OCI-LY7 (cell line): ENCODE measurements around the gene DDX10. TPM values are rescaled to one million over a fixed set of nuclear protein-coding genes. Genes with fewer than 3 reads are reported as not detected.

Source experiments
- BruUV-seq: library from RNA; stranded (reverse); fragments of 400-500 nt; replicated peaks from 2 replicates; lab custom pipeline; 2021; lab: Mats Ljungman, UMichigan
- CTCF ChIA-PET: fragments of 300-600 bp; sonication (Branson Sonifier 250); formaldehyde crosslinking; loops from one replicate; lab custom pipeline; 2022; ENCODE audit warnings: antibody characterized with exemption; ENCODE audit not compliant: unreplicated experiment; lab: Charles Lee
- POLR2A ChIA-PET: fragments of 300-600 bp; sonication (Branson Sonifier 250); formaldehyde crosslinking; loops from one replicate; lab custom pipeline; 2022; ENCODE audit warnings: antibody characterized with exemption; lab: Charles Lee
- DNase-seq: peaks from one replicate; pipeline ENCODE4 v3.0.0-alpha.2; 2015; ENCODE audit warnings: low spot score
- H2AFZ ChIP-seq: fragments of 200-600 bp; sonication (generic), shearing (Covaris generic); 2 replicates; pipeline ENCODE4 v1.6.1; 2014; ENCODE audit warnings: mild to moderate bottlenecking, antibody characterized with exemption, low read length, moderate library complexity
- H3K27ac ChIP-seq: fragments of 200-600 bp; sonication (generic); 2 replicates; pipeline ENCODE4 v1.5.1; 2014; ENCODE audit warnings: mixed run types, low read depth, mild to moderate bottlenecking, moderate library complexity, low read length, inconsistent platforms; ENCODE audit not compliant: poor library complexity, severe bottlenecking
- H3K36me3 ChIP-seq: fragments of 200-600 bp; sonication (generic); 2 replicates; pipeline ENCODE4 v1.6.1; 2014; ENCODE audit warnings: mild to moderate bottlenecking, antibody characterized with exemption, low read length, moderate library complexity, mixed read lengths; ENCODE audit not compliant: insufficient read depth
- H3K4me1 ChIP-seq: fragments of 200-600 bp; sonication (generic); 2 replicates; pipeline ENCODE4 v1.5.1; 2014; ENCODE audit warnings: mild to moderate bottlenecking, low read length; ENCODE audit not compliant: insufficient read depth, poor library complexity, severe bottlenecking
- H3K4me2 ChIP-seq: fragments of 200-600 bp; sonication (generic); 2 replicates; pipeline ENCODE4 v1.6.1; 2014; ENCODE audit warnings: mild to moderate bottlenecking, low read length
- H3K4me3 ChIP-seq: fragments of 200-600 bp; sonication (generic); 2 replicates; pipeline ENCODE4 v1.5.1; 2014; ENCODE audit warnings: mild to moderate bottlenecking, low read depth, low read length; ENCODE audit not compliant: poor library complexity, severe bottlenecking
- H3K79me2 ChIP-seq: fragments of 200-600 bp; sonication (generic); 2 replicates; pipeline ENCODE4 v1.6.1; 2016; ENCODE audit warnings: low read depth, mild to moderate bottlenecking, low read length, moderate library complexity, mixed read lengths; ENCODE audit not compliant: insufficient read depth
- H3K9me2 ChIP-seq: fragments of 200-600 bp; sonication (generic); 2 replicates; pipeline ENCODE4 v1.6.1; 2016; ENCODE audit warnings: mild to moderate bottlenecking, low read length, mixed read lengths; ENCODE audit not compliant: insufficient read depth
- H3K9me3 ChIP-seq: fragments of 200-600 bp; sonication (generic); 2 replicates; pipeline ENCODE4 v1.6.1; 2014; ENCODE audit warnings: mild to moderate bottlenecking, mixed run types, low read length, mixed read lengths
- H4K20me1 ChIP-seq: fragments of 200-600 bp; sonication (generic); 2 replicates; pipeline ENCODE4 v1.6.1; 2014; ENCODE audit warnings: mild to moderate bottlenecking, antibody characterized with exemption, low read length, moderate library complexity, mixed read lengths; ENCODE audit not compliant: insufficient read depth
- EZH2phosphoT487 ChIP-seq: fragments of 200-600 bp; sonication (generic); IDR thresholded peaks from 2 replicates; pipeline ENCODE4 v1.6.1; 2018; ENCODE audit warnings: low read depth, borderline replicate concordance, mild to moderate bottlenecking, mixed run types, antibody characterized with exemption, low read length, moderate library complexity, mixed read lengths
- intact Hi-C: fragments of 100-400 bp; cut with micrococcal nuclease; formaldehyde crosslinking; loops from one replicate; pipeline ENCODE4 v1.10.0; 2022; ENCODE audit not compliant: unreplicated experiment
- total RNA-seq, 2 experiments: library from RNA; depleted of rRNA in 1 of 2; stranded (reverse); fragments of >200 nt in 1 of 2; shearing (Covaris generic) in 1 of 2; gene quantifications; 2 replicates each; pipeline ENCODE4 v1.2.3, GENCODE V29; 2014 to 2022
- TF ChIP-seq, protein P1 (sequence below): fragments of 200-600 bp; sonication (generic); conservative IDR thresholded peaks from 2 replicates; pipeline ENCODE4 v1.5.1; 2014; ENCODE audit warnings: mild to moderate bottlenecking, antibody characterized with exemption, low read length, moderate library complexity, mixed read lengths

DDX10 gene
- total RNA-seq, 2 experiments from 2014 or later, result 46.5 to 48.7 TPM

DNA sequence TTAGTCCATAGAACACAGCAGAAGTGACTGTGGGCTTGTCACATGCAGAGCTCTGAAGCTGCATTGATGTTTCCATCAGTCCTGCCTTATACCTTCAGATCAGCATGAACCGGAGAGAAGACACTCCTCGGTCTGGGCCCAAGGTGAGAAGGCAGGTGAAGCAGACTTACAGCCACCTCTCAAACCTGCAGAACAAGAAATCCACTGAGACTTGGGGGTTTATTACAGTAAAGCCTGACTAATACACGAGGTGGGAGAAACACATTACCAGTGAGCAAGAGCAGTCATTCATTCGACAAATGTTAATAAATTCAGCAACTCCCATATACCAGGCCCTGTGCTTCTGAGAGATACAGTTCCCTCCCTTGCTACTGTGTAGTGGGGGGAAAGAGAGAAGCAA lies 279.0 kb downstream of the DDX10 start:
- Histone ChIP-seq H3K9me3 (no peaks in the 10 kb centered on the region), H3K79me2 (no peaks in the 10 kb centered on the region), H4K20me1 (no peaks in the 10 kb centered on the region), H3K4me2 (no peak overlapping the region), H2AFZ (no peak overlapping the region), H3K27ac (no peak overlapping the region), H3K4me1 (no peaks in the 10 kb centered on the region), H3K9me2 (no peaks in the 10 kb centered on the region), H3K36me3 (peaks cover 24% of the 10 kb centered on the region), H3K4me3 (no peak overlapping the region)
- CTCF ChIA-PET, result no interaction called here
- BruUV-seq, result no TSS peak
- TF ChIP-seq EZH2phosphoT487, result no peak
- TF ChIP-seq, protein P1, sequence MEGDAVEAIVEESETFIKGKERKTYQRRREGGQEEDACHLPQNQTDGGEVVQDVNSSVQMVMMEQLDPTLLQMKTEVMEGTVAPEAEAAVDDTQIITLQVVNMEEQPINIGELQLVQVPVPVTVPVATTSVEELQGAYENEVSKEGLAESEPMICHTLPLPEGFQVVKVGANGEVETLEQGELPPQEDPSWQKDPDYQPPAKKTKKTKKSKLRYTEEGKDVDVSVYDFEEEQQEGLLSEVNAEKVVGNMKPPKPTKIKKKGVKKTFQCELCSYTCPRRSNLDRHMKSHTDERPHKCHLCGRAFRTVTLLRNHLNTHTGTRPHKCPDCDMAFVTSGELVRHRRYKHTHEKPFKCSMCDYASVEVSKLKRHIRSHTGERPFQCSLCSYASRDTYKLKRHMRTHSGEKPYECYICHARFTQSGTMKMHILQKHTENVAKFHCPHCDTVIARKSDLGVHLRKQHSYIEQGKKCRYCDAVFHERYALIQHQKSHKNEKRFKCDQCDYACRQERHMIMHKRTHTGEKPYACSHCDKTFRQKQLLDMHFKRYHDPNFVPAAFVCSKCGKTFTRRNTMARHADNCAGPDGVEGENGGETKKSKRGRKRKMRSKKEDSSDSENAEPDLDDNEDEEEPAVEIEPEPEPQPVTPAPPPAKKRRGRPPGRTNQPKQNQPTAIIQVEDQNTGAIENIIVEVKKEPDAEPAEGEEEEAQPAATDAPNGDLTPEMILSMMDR, result no peak
- POLR2A ChIA-PET, result no interaction called here
- DNase-seq, result no peak
- intact Hi-C loops, result no loop called here

DNA sequence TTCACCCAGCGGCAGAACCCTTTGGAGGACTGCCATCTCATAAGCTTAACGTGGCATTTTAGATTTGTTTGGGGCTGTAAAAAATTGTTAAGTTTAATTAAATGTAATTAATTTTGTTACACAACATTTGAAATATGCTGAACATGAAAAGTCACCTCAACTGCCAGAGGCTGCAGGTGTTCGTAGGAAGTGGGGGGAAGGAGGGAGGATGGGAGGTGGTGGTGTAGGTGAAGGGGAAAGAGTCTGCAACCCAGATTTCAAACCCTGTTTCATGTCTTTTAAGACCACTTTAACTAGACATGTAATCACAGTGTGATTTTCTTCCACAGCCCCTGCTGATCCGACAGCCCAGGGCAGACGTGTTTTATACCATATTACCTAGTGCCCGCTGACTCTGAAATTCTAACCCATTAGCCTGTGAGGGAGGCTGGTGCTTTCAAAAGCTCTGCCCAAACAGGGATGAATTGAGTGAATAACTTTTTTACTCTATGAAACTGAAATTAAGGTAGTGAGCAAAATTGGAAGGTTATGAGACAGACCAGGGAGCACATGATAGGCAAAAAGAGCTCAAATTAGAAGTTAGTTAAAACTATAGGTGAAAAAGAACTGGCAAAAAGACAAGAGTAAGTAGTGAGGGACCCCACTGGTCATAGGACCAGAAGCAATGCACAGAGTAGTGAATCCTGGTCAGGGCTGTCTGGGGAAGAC lies 279.8 kb downstream of the DDX10 start:
- H3K9me2 ChIP-seq, result no peaks in the 10 kb centered on the region
- no peak for DNase-seq
- intact Hi-C loops, result no loop called here
- CTCF ChIA-PET, result no interaction called here
- no peaks in the 10 kb centered on the region for H3K9me3 ChIP-seq
- H3K27ac ChIP-seq, result no peak overlapping the region
- H3K4me1 ChIP-seq, result no peaks in the 10 kb centered on the region
- BruUV-seq, result no TSS peak
- H3K79me2 ChIP-seq, result no peaks in the 10 kb centered on the region
- H2AFZ ChIP-seq, result no peak overlapping the region
- H3K4me2 ChIP-seq, result no peak overlapping the region
- H3K36me3 ChIP-seq, result peaks cover 24% of the 10 kb centered on the region
- TF ChIP-seq, protein P1, result no peak
- TF ChIP-seq EZH2phosphoT487, result no peak
- no peak overlapping the region for H3K4me3 ChIP-seq
- POLR2A ChIA-PET, result interaction anchor here (0.6 kb wide), 1 partner anchor 194 kb away, joined by 3 read pairs; no protein-coding TSS in a partner anchor
- no peaks in the 10 kb centered on the region for H4K20me1 ChIP-seq

DNA sequence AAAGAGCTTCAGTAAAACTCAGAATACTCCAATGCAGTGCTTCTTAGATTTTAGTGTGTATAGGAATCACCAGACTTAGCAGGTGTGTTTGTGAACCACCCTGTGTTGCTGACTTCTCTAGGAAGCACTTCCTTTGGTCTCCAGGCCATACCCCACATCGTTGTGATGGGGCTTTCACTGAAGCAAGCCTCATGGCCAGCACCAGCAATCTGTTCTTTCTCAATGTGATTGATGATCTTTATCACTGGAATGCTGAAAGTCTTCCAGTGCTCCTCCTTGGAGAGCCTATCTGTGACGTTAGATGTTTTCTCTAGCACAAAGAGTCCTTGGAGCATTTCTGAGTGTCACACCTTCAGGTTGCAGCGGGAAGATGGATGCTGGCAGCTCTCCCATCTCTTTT lies 280.5 kb downstream of the DDX10 start:
- CTCF ChIA-PET, result no interaction called here
- no peak for TF ChIP-seq EZH2phosphoT487
- TF ChIP-seq, protein P1, result no peak
- intact Hi-C loops, result no loop called here
- Histone ChIP-seq H4K20me1 (no peaks in the 10 kb centered on the region), H3K4me1 (no peaks in the 10 kb centered on the region), H3K36me3 (peaks cover 17% of the 10 kb centered on the region), H2AFZ (no peak overlapping the region), H3K9me2 (no peaks in the 10 kb centered on the region), H3K79me2 (no peaks in the 10 kb centered on the region), H3K9me3 (no peaks in the 10 kb centered on the region), H3K4me3 (no peak overlapping the region), H3K27ac (no peak overlapping the region), H3K4me2 (no peak overlapping the region)
- DNase-seq, result no peak
- POLR2A ChIA-PET, result no interaction called here
- BruUV-seq, result no TSS peak
